B cell (primary cell): ENCODE results near the gene RAB30. TPM values are rescaled to one million over a fixed set of nuclear protein-coding genes. Genes with fewer than 3 reads are reported as not detected.

ENCODE experiments used
- ATAC-seq: fragments of 200-7000 bp; cut with Tn5 transposase; one replicate; pipeline ENCODE4 v1.10.0; 2021; ENCODE audit warnings: low read depth, mild to moderate bottlenecking, moderate number of reproducible peaks, moderate library complexity
- CTCF ChIA-PET: fragments of 350-600 bp; sonication (Branson Sonifier 250); formaldehyde crosslinking; loops from one replicate; lab custom pipeline; 2021; ENCODE audit warnings: antibody characterized with exemption, inconsistent platforms; lab: Charles Lee
- POLR2A ChIA-PET: fragments of 350-600 bp; sonication (Branson Sonifier 250); formaldehyde crosslinking; loops from one replicate; lab custom pipeline; 2021; ENCODE audit warnings: antibody characterized with exemption; lab: Charles Lee
- DNase-seq: peaks from one replicate; pipeline ENCODE4 v3.0.0; 2013
- H2AFZ ChIP-seq: 2 replicates; pipeline ENCODE4 v1.6.1; 2012; ENCODE audit warnings: mild to moderate bottlenecking, low read depth, low read length; ENCODE audit not compliant: insufficient read depth, poor library complexity, severe bottlenecking
- H3K27ac ChIP-seq, 2 donors: 1 replicate in 1 of 2; 2 replicates in 1 of 2; pipeline ENCODE4 v1.5.1; 2012 to 2013; ENCODE audit warnings: low read length in 2 of 2, mild to moderate bottlenecking in 2 of 2, moderate library complexity in 1 of 2
- H3K27me3 ChIP-seq, 4 experiments: fragments of 200-600 bp in 1 of 4; sonication (generic) in 1 of 4; replicated peaks in 1 of 4; 1 replicate in 2 of 4; 2 replicates in 2 of 4; pipeline versions ENCODE4 v1.6.1 to v1.7.0; 2013 to 2016; ENCODE audit warnings: low read length in 3 of 4, mild to moderate bottlenecking in 2 of 4, mixed read lengths in 1 of 4, moderate library complexity in 1 of 4; ENCODE audit not compliant: insufficient read depth in 4 of 4, control insufficient read depth in 3 of 4; ENCODE audit errors: control extremely low read depth in 1 of 4
- H3K36me3 ChIP-seq, 2 experiments: replicated peaks in 1 of 2; 1 replicate in 1 of 2; 2 replicates in 1 of 2; pipeline versions ENCODE4 v1.6.1 to v1.7.1; 2013; ENCODE audit warnings: low read length in 1 of 2; ENCODE audit not compliant: insufficient read depth in 2 of 2, control insufficient read depth in 1 of 2; ENCODE audit errors: control extremely low read depth in 1 of 2, extremely low read depth in 1 of 2
- H3K4me1 ChIP-seq, 2 donors: fragments of 200-600 bp in 1 of 2; sonication (generic) in 1 of 2; 1 replicate in 1 of 2; 2 replicates in 1 of 2; pipeline versions ENCODE4 v1.5.1 to v1.6.1; 2013 to 2017; ENCODE audit warnings: low read length in 2 of 2; ENCODE audit not compliant: control insufficient read depth in 2 of 2, insufficient read depth in 2 of 2
- H3K4me2 ChIP-seq: replicated peaks from 2 replicates; pipeline ENCODE3; 2012; ENCODE audit warnings: mild to moderate bottlenecking, low read depth, low read length; ENCODE audit not compliant: poor library complexity, severe bottlenecking
- H3K4me3 ChIP-seq, 5 experiments: fragments of 200-600 bp in 1 of 5; sonication (generic) in 1 of 5; 1 replicate in 3 of 5; 2 replicates in 2 of 5; pipeline versions ENCODE4 v1.5.1 to v1.7.0; 2011 to 2016; ENCODE audit warnings: low read length in 4 of 5, mild to moderate bottlenecking in 4 of 5, low read depth in 2 of 5, control low read depth in 1 of 5, moderate library complexity in 1 of 5; ENCODE audit not compliant: insufficient read depth in 1 of 5; ENCODE audit errors: control extremely low read depth in 1 of 5, extremely low read depth in 1 of 5
- H3K79me2 ChIP-seq: fragments of 200-600 bp; sonication (generic); one replicate; pipeline ENCODE4 v1.6.0; 2016; ENCODE audit warnings: low read length; ENCODE audit not compliant: control insufficient read depth, insufficient read depth
- H3K9ac ChIP-seq: fragments of 200-600 bp; sonication (generic); 2 replicates; pipeline ENCODE4 v1.6.1; 2017; ENCODE audit warnings: mild to moderate bottlenecking, low read length, moderate library complexity
- H3K9me3 ChIP-seq, 3 donors: one replicate each; pipeline versions ENCODE4 v1.6.1 to v1.7.1; 2013; ENCODE audit warnings: low read length in 2 of 3; ENCODE audit not compliant: control insufficient read depth in 2 of 3, insufficient read depth in 1 of 3; ENCODE audit errors: control extremely low read depth in 1 of 3
- H4K20me1 ChIP-seq: 2 replicates; pipeline ENCODE4 v1.6.0; 2012; ENCODE audit warnings: mild to moderate bottlenecking, low read length; ENCODE audit not compliant: insufficient read depth, control insufficient read depth, poor library complexity, severe bottlenecking
- H3K27ac Mint-ChIP-seq: one replicate; pipeline ENCODE4 v1.8.0; 2021; ENCODE audit warnings: mixed read lengths
- H3K27me3 Mint-ChIP-seq: one replicate; pipeline ENCODE4 v1.8.0; 2021; ENCODE audit warnings: mixed read lengths
- H3K4me1 Mint-ChIP-seq: one replicate; pipeline ENCODE4 v1.8.0; 2021; ENCODE audit warnings: mixed read lengths
- H3K4me3 Mint-ChIP-seq: one replicate; pipeline ENCODE4 v1.8.0; 2021; ENCODE audit warnings: mixed read lengths
- H3K9me3 Mint-ChIP-seq: one replicate; pipeline ENCODE4 v1.8.0; 2022; ENCODE audit warnings: mixed read lengths; ENCODE audit not compliant: insufficient read depth
- EZH2 ChIP-seq: IDR thresholded peaks from 2 replicates; pipeline ENCODE4 v1.6.1; 2012; ENCODE audit warnings: borderline replicate concordance, low read depth, mild to moderate bottlenecking, moderate library complexity, low read length; ENCODE audit not compliant: insufficient read depth, poor library complexity, severe bottlenecking
- WGBS: methylation state at CpG from one replicate; pipeline ENCODE4 v1.1.5; 2013; ENCODE audit warnings: missing lambda C conversion rate; ENCODE audit not compliant: insufficient coverage; 5-methylcytosine and 5-hydroxymethylcytosine counted together
- intact Hi-C: fragments of 100-400 bp; cut with micrococcal nuclease; formaldehyde crosslinking; loops from one replicate; pipeline ENCODE4 v1.10.0; 2022
- polyA plus RNA-seq: library from polyadenylated mRNA; depleted of rRNA; stranded (reverse); fragments of >200 nt; gene quantifications from 2 replicates; pipeline ENCODE4 v1.2.3, GENCODE V29; 2012
- total RNA-seq, 2 donors: library from RNA; stranded (reverse); fragments of 120-200 nt in 1 of 2; gene quantifications; 1 replicate in 1 of 2; 2 replicates in 1 of 2; pipeline versions ENCODE4 v1.2.3 to v1.2.4, GENCODE V29; 2013 to 2022
- TF ChIP-seq, protein P1 (sequence below): fragments of 200-600 bp; IDR thresholded peaks from one replicate; pipeline ENCODE4 v1.8.0; 2022; ENCODE audit warnings: antibody characterized with exemption, mild to moderate bottlenecking

Gene RAB30
- total and polyA plus RNA-seq, 2 donors (not counting 1 experiment from before 2014, with no cell fraction given) = 26.6 to 214 TPM

DNA sequence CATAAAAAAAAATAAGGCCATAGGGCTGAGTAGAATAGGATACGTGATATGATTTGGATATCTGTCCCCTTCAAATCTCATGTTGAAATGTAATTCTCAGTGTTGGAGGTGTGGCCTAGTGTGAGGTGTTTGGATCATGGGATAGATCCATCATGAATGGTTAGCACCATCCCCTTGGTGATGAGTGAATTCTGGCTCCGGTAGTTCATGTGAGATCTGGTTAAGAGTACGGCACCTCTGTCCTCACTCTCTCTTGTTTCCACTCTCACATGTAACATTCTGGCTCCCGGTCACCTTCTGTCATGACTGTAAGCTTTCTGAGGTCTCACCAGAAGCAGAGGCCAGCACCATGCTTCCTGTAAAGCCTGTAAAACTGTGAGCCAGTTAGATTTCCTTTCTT lies 45.5 kb downstream of the RAB30 start:
- DNase-seq = no peak
- ATAC-seq = no peak
- Histone ChIP-seq H3K36me3 (peaks cover 0 to 28% of the 10 kb centered on the region in 2 experiments), H3K79me2 (peaks cover 99% of the 10 kb centered on the region), H3K4me2 (no peak overlapping the region), H3K27ac (peak overlapping the region in 1 of 2 donors; percentile 24), H4K20me1 (peaks cover 85% of the 10 kb centered on the region), H3K9me3 (peaks cover 0 to 4% (median 0%) of the 10 kb centered on the region in 3 donors), H3K4me3 (no peak overlapping the region), H3K4me1 (peaks cover 53 to 56% of the 10 kb centered on the region in 2 donors), H3K27me3 (no peaks in the 10 kb centered on the region), H3K9ac (no peak overlapping the region), H2AFZ (no peak overlapping the region)
- Mint-ChIP-seq H3K4me1 (peaks cover 71% of the 10 kb centered on the region), H3K27me3 (no peaks in the 10 kb centered on the region), H3K4me3 (peak overlapping the region; percentile 13), H3K9me3 (no peaks in the 10 kb centered on the region), H3K27ac (no peak overlapping the region)
- intact Hi-C loops = loop anchor here (2.0 kb wide), 1 partner anchor 15 kb away; no protein-coding TSS in a partner anchor
- no peak for TF ChIP-seq EZH2
- TF ChIP-seq, protein P1, sequence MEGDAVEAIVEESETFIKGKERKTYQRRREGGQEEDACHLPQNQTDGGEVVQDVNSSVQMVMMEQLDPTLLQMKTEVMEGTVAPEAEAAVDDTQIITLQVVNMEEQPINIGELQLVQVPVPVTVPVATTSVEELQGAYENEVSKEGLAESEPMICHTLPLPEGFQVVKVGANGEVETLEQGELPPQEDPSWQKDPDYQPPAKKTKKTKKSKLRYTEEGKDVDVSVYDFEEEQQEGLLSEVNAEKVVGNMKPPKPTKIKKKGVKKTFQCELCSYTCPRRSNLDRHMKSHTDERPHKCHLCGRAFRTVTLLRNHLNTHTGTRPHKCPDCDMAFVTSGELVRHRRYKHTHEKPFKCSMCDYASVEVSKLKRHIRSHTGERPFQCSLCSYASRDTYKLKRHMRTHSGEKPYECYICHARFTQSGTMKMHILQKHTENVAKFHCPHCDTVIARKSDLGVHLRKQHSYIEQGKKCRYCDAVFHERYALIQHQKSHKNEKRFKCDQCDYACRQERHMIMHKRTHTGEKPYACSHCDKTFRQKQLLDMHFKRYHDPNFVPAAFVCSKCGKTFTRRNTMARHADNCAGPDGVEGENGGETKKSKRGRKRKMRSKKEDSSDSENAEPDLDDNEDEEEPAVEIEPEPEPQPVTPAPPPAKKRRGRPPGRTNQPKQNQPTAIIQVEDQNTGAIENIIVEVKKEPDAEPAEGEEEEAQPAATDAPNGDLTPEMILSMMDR = no peak
- 100% methylated on average over 1 of the region's 4 CpGs for WGBS
- POLR2A ChIA-PET = no interaction called here
- CTCF ChIA-PET = interaction anchor here (1.1 kb wide), 1 partner anchor 21 kb away, joined by 3 read pairs; no protein-coding TSS in a partner anchor

DNA sequence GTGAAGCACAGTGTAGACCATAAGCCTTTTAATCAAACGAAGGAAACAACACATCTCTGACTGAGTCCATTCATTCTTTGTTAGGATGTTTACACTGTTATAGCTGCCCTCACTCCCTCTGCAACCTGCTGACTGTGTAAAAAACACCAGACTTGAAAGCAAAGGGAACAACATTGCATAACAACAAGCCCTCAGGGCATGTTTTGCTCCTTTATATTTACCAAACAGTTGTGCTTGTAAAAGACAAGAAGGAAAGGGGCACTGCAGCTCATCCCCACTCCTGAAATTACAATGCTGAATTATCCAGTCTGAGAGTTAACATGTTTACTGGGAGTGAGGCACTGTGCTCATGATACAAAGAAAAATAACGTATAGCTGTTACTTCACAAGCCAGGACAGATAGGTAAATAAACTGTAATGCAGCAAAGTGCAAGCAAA lies 46.4 kb downstream of the RAB30 start:
- peak overlapping the region; percentile 23 for H3K4me2 ChIP-seq
- DNase-seq = no peak

More for the DNA sequence above, 46.4 kb downstream of the RAB30 start:
- peaks cover 0 to 28% of the 10 kb centered on the region in 2 experiments for H3K36me3 ChIP-seq
- POLR2A ChIA-PET = no interaction called here
- Mint-ChIP-seq H3K27me3 (no peaks in the 10 kb centered on the region), H3K9me3 (no peaks in the 10 kb centered on the region), H3K4me3 (no peak overlapping the region), H3K27ac (peak overlapping the region; percentile 12), H3K4me1 (peaks cover 72% of the 10 kb centered on the region)
- H3K4me1 ChIP-seq = peaks cover 61 to 62% of the 10 kb centered on the region in 2 donors
- H2AFZ ChIP-seq = no peak overlapping the region
- TF ChIP-seq EZH2 = no peak
- TF ChIP-seq, protein P1 = no peak
- H3K79me2 ChIP-seq = peaks cover 99% of the 10 kb centered on the region
- WGBS = no CpG with 5 or more reads among the region's 2 CpGs
- peaks cover 0 to 12% (median 0%) of the 10 kb centered on the region in 3 donors for H3K9me3 ChIP-seq
- ATAC-seq = no peak
- no peak overlapping the region for H3K4me3 ChIP-seq
- H3K9ac ChIP-seq = no peak overlapping the region
- CTCF ChIA-PET = interaction anchor here (1.1 to 1.6 kb wide), 2 partner anchors 10 to 20 kb away, joined by 3 to 7 read pairs; no protein-coding TSS in a partner anchor
- intact Hi-C loops = no loop called here
- H3K27me3 ChIP-seq = no peaks in the 10 kb centered on the region
- H3K27ac ChIP-seq = peak overlapping the region in 1 of 2 donors; percentile 49
- peaks cover 86% of the 10 kb centered on the region for H4K20me1 ChIP-seq
